ENCODE data around the gene BNIP5.

BNIP5 gene

GRCh38 chr6:36336779-36337241, at the start of gene BNIP5:
TSS of gene BNIP5 (minus strand) at chr6:36336888. CDS start at chr6:36330690, 6,198 bp downstream.
- no peak for DNase-seq (ENCODE audit: low read depth in 1 of 2, low spot score in 1 of 2)

- no peak for DNase-seq (ENCODE audit: low read depth in 1 of 2, low spot score in 1 of 2)
These were observed 47.4 kb upstream of the BNIP5 start for GRCh38 chr6:36384095-36384494.

GRCh38 chr6:36383606-36384005, 46.9 kb upstream of the BNIP5 start:
- no peak for DNase-seq (ENCODE audit: low read depth in 1 of 2, low spot score in 1 of 2)

GRCh38 chr6:36382976-36383375, 46.3 kb upstream of the BNIP5 start:
- DNase-seq (ENCODE audit: low read depth in 1 of 2, low spot score in 1 of 2), result no peak

- no peak for DNase-seq (ENCODE audit: low read depth in 1 of 2, low spot score in 1 of 2)
These were observed 45.1 kb upstream of the BNIP5 start for GRCh38 chr6:36381502-36382389.

GRCh38 chr6:36380166-36380565, 43.5 kb upstream of the BNIP5 start:
- no peak for DNase-seq (ENCODE audit: low read depth in 1 of 2, low spot score in 1 of 2)

- DNase-seq (ENCODE audit: low read depth in 1 of 2, low spot score in 1 of 2), result no peak
These were observed 42.2 kb upstream of the BNIP5 start for GRCh38 chr6:36378936-36379335.

GRCh38 chr6:36378243-36378920, 41.7 kb upstream of the BNIP5 start:
- no peak for DNase-seq (ENCODE audit: low read depth in 1 of 2, low spot score in 1 of 2)

GRCh38 chr6:36377594-36377993, 40.9 kb upstream of the BNIP5 start:
- no peak for DNase-seq (ENCODE audit: low read depth in 1 of 2, low spot score in 1 of 2)

GRCh38 chr6:36376742-36377141, 40.1 kb upstream of the BNIP5 start:
- DNase-seq (ENCODE audit: low read depth in 1 of 2, low spot score in 1 of 2), result no peak

- no peak for DNase-seq (ENCODE audit: low read depth in 1 of 2, low spot score in 1 of 2)
These were observed 39.5 kb upstream of the BNIP5 start for GRCh38 chr6:36376183-36376582.

- DNase-seq (ENCODE audit: low read depth in 1 of 2, low spot score in 1 of 2), result no peak
These were observed 39.0 kb upstream of the BNIP5 start for GRCh38 chr6:36375644-36376155.

- DNase-seq (ENCODE audit: low read depth in 1 of 2, low spot score in 1 of 2), result no peak
These were observed 38.3 kb upstream of the BNIP5 start for GRCh38 chr6:36374972-36375371.

GRCh38 chr6:36374194-36374593, 37.5 kb upstream of the BNIP5 start:
- DNase-seq (ENCODE audit: low read depth in 1 of 2, low spot score in 1 of 2), result no peak

- DNase-seq (ENCODE audit: low read depth in 1 of 2, low spot score in 1 of 2), result no peak
These were observed 36.8 kb upstream of the BNIP5 start for GRCh38 chr6:36373368-36374019.

- DNase-seq (ENCODE audit: low read depth in 1 of 2, low spot score in 1 of 2), result no peak
These were observed 35.4 kb upstream of the BNIP5 start for GRCh38 chr6:36372088-36372487.

- DNase-seq (ENCODE audit: low read depth in 1 of 2, low spot score in 1 of 2), result no peak
These were observed 34.5 kb upstream of the BNIP5 start for GRCh38 chr6:36371211-36371610.

GRCh38 chr6:36370638-36371037, 34.0 kb upstream of the BNIP5 start:
- no peak for DNase-seq (ENCODE audit: low read depth in 1 of 2, low spot score in 1 of 2)

GRCh38 chr6:36368921-36369865, 32.5 kb upstream of the BNIP5 start:
- DNase-seq (ENCODE audit: low read depth in 1 of 2, low spot score in 1 of 2), result no peak

GRCh38 chr6:36368421-36368820, 31.7 kb upstream of the BNIP5 start:
- no peak for DNase-seq (ENCODE audit: low read depth in 1 of 2, low spot score in 1 of 2)
